GM21576 (cell line): ENCODE data around the gene APOBEC3H.

ENCODE experiments used
- ATAC-seq: cut with Tn5 transposase; IDR thresholded peaks from one replicate; pipeline ENCODE4 v1.9.1; 2021; ENCODE audit warnings: mild to moderate bottlenecking, moderate library complexity; ENCODE audit not compliant: unreplicated experiment

Gene APOBEC3H

DNA sequence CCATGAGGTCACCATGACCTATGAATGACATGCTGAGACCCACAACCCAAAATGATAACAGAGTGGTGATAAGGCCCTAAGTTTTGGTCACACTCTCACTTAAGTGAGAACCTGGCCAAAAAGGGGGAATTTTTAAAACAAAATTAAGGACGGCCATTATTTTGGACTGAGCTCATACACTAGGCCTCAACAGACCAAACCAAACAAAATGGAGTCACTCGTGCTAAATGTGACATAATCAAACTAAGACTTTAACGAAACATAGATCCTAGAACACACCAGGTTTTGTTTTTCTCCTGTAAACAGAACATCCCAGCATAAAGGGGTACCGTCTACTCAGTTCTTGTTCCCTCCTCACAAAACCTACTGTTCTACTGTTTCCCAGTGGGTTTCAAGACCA lies 11.4 kb downstream of the APOBEC3H start:
- no peak for ATAC-seq

GRCh38 chr22:39109361-39109760 lies 12.3 kb downstream of the APOBEC3H start:
- ATAC-seq, result no peak

- no peak for ATAC-seq
Measured at GRCh38 chr22:39110631-39111561, 13.9 kb downstream of the APOBEC3H start.

- ATAC-seq, result no peak
Measured at GRCh38 chr22:39114112-39114511, 17.1 kb downstream of the APOBEC3H start.

GRCh38 chr22:39115570-39115969 lies 18.5 kb downstream of the APOBEC3H start:
- ATAC-seq, result no peak

DNA sequence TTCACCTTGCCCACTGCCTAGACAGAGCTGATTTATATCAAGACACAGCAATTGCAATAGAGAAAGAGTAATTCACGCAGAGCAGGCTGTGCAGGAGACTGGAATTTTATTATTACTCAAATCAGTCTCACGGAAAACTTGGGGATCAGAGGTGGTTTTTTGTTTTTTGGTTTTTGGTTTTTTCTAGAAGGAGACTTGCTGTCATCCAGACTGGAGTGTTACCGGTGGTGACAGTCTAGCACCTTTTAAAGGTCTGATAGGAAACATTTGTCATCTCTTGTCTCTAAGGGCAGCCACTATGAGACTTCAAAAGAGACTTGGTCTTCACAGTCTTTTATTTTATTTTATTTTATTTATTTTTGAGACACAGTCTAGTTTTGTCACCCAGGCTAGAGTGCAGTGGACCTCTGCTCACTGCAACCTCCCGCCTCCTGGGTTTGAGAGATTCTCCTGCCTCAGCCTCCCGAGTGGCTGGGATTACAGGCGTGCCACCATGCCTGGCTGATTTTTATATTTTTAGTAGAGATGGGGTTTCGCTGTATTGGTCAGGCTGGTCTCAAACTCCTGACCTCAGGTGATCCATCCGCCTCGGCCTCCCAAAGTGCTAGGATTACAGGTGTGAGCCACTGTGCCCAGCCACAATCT lies 19.1 kb downstream of the APOBEC3H start:
- no peak for ATAC-seq

DNA sequence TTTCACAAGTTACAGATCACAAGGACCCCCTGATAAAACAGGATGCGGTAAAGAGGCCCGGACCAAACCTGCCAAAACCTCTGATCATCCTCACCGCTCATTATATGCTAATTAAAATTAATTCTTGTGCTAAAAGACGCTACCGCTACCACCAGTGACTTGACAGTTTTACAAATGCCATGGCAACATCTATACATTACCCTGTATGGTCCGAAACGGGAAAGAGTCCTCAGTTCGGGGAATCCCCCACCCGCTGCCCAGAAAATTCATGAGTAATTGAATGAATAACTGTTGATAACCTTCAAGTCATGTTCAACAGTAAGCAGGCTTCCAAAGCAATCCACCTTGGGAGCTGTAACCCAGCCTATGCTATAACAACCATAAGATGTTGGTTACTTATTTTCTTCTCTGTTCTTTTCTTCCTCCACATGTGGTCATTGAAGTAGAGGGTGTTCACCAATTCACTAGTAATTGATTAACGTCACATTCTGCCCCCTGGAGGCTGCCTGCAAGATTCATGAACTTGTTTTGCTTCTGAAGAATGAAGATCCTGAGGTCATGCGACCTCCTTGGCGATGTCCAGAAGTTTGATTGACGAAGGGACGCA lies 20.6 kb downstream of the APOBEC3H start:
- no peak for ATAC-seq

DNA sequence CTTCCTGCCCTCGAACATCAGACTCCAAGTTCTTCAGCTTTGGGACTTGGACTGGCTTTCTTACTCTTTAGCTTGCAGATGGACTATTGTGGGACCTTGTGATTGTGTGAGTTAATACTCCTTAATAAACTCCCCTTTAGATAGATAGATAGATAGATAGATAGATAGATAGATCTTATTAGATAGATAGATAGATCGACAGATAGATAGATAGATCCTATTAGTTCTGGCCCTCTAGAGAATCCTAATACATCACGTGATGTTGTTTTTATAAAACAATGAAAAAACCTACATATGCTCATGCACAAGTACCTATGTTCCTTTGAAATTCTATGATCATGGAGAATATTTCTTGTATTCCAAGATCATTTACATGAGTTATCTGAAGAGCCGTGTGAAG lies 23.9 kb downstream of the APOBEC3H start:
- no peak for ATAC-seq

DNA sequence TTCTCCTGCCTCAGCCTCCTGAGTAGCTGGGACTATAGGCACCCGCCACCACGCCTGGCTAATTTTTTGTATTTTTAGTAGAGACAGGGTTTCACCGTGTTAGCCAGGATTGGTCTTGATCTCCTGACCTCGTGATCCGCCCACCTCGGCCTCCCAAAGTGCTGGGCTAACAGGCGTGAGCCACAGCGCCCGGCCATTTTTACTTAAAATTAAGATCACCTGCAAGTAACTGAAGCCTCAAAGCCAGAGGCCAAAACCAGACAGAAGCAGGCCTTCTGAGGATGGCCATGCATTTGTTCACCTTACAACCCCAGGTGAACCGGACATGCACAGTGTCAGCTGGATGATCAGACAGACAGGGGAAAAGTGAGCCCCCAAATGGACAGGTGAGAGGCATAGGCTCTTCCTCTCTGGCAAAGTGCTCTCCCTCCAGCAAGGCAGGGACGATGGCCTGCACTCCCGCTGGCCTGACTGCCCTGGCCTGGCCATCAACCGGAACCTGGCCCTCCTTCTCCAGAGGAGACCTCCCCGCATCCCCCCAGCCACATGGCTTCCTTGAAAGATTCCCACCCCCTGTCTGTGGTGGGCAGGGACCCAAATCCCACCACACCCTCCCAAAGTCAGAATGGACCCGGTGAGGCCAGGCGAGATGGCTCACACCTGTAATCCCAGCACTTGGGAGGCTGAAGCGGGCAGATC lies 25.9 kb downstream of the APOBEC3H start:
- no peak for ATAC-seq

GRCh38 chr22:39123751-39124581 lies 26.9 kb downstream of the APOBEC3H start:
- ATAC-seq, result no peak

GRCh38 chr22:39125622-39126021 lies 28.6 kb downstream of the APOBEC3H start:
- ATAC-seq, result no peak

- ATAC-seq, result no peak
Measured at GRCh38 chr22:39128508-39128907, 31.5 kb downstream of the APOBEC3H start.

GRCh38 chr22:39129081-39129480 lies 32.0 kb downstream of the APOBEC3H start:
- ATAC-seq, result no peak

- ATAC-seq, result no peak
Measured at GRCh38 chr22:39129746-39130145, 32.7 kb downstream of the APOBEC3H start.

DNA sequence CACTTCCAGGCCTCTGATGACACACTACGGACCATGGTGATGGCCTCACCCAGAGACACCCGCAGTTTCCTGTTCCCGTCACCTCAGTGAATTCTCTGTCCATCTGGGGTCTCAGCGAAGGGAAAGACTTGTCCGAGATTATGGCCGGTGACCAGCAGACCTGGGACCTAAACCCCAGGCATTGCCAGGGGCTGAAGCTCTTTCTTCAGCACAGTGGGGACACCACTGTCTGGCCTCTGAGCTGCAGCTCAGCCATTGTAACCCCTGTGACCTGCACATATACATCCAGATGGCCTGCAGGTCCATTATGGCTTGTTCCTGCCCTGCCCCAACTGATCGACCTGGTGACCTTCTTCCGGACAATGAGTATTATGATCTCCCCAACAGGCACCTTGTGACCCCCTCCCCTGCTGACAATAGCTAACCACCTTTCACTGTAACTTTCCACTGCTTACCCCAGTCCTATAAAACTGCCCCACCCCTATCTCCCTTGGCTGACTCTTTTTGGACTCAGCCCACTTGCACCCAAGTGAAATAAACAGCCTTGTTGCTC lies 33.2 kb downstream of the APOBEC3H start:
- no peak for ATAC-seq

- ATAC-seq, result no peak
Measured at GRCh38 chr22:39130892-39131855, 34.1 kb downstream of the APOBEC3H start.

DNA sequence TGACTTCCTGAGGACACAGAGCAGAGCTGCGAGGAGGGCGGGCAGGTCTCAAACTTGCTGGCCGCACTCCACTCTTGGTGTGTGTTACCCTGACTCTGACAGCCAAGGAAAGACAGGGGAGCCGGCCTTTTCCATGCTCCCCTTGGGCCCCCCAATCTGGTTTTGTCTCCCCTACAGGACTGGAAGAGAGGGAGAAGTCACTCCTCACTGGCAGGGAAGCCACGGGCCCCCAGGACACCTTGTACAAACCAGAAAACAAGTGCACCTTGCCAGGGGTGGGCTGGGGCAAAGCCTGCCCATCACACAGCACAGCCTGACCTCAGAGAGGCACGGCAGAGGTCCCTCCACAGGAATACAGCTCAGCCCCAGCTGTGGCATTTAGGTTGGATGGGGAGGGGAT lies 35.2 kb downstream of the APOBEC3H start:
- no peak for ATAC-seq

- no peak for ATAC-seq
Measured at GRCh38 chr22:39132871-39133524, 36.0 kb downstream of the APOBEC3H start.
